CD4-positive, alpha-beta T cell treated with Interleukin-4 for 1 hour (primary cell): ENCODE results near the gene PI16.

Experiments used
- DNase-seq, 2 donors: peaks; one replicate each; pipeline ENCODE4 v3.0.0-alpha.2; 2020 to 2022

The PI16 gene, protein sequence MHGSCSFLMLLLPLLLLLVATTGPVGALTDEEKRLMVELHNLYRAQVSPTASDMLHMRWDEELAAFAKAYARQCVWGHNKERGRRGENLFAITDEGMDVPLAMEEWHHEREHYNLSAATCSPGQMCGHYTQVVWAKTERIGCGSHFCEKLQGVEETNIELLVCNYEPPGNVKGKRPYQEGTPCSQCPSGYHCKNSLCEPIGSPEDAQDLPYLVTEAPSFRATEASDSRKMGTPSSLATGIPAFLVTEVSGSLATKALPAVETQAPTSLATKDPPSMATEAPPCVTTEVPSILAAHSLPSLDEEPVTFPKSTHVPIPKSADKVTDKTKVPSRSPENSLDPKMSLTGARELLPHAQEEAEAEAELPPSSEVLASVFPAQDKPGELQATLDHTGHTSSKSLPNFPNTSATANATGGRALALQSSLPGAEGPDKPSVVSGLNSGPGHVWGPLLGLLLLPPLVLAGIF

DNA sequence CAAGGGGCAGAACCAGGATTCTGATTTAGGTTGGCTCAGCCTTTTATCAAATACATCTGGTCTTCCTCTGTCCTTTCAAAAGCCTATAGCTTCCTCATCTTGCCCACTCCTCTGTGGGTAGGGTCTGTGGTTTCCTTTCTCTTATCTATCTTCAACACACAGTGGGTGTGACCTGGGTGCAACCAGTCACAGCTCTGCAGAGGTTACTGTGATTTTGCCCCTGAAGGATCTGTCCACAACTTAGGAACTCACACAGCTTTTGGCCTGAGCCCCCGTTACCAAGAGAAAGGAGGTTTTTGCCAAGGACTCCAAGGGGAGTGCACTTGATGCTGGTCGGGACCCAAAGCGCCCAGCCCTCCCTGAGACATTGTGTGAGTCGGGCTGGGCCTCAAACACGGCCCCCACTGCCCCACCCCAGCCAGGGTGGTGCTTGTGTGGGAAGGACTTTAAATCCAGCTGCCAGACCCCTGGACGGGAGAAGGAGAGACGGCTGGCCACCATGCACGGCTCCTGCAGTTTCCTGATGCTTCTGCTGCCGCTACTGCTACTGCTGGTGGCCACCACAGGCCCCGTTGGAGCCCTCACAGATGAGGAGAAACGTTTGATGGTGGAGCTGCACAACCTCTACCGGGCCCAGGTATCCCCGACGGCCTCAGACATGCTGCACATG lies at the start of gene PI16:
TSS of gene PI16 (plus strand) at position 477 of the 670 bp plus-strand sequence. CDS start at position 500, 23 bp downstream.
- DNase-seq: peak in 1 of 2 donors; percentile 51

DNA sequence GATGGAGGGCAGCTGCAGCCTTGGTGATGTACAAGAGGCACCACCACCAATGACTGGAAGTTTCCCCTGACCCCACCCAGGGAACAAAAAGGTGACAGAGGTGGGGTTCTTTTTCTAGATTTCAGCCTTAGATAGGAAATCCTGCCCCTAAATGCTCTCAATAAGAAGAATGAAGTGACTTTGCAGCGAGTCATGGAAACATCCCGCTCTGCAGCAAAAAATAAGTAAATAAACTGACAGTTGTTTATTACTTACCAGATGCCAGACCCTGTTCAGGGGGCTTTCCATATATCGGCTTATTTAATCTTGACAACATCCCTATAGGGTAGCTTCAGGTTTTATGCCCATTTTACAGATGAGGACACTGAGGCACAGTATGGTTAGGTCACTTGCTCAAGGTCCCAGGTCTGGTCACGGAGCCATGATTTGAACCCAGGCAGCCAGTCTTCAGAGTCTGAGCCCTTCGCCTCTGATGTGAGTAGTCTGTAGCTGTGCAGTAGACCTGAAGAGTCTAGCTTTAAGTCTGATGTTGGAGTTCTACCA lies 49.6 kb upstream of the PI16 start:
- DNase-seq: no peak

DNA sequence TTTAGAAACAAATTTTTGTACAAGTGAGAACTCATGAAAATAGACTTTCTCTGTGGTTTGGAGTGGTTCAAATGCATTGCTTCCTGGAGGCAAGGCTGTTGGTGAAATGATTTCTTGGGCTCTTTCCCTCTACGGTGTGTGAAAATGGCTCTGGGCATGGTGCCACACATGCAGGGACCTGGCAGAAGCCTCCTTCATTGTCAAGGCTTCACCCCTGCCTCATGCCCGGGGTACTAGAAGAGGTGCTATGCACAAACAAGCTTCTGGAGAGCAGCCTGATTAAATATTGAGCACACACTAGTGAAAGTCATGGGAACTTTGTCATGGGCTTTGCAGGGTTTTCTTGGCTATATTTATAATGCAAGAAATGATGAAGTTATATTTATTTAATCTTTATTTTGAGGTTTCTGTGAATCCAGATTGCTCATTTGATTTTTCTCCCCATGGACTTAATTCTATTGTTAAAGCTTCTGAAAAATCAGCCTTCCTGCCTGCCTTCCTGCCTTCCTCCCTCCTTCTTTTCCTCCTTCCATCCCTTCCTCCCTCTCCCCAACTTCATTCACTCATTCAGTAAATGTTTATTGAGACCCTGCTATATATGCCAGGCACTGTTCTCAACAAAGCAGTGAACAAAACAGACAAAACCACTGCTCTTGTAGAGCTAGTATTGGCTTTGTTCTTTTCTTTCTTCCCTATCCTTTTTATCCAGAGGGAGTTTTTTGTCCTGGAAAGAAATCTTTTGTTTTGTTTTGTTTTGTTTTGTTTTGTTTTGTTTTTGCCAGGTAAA lies 47.8 kb upstream of the PI16 start:
- DNase-seq: no peak

DNA sequence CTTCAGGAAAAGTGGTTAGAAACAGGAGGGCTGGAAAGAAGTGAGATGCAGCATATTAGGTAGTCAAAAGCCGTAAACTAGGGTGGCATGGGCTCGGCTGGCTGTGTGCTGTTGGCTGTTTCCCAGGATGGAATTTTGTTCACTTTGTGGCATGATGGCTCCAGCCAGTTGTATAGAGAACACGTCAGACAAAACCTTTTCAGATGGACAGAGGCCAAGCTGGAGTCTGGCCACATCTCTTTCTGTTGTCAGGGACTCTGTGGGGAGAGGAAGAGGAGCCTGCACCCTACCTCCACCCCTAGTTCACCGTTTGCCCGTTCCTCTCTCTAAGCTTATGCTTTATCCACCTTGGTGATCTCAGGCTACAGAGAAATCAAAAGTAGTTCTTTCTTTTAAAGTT lies 46.8 kb upstream of the PI16 start:
- DNase-seq: no peak

DNA sequence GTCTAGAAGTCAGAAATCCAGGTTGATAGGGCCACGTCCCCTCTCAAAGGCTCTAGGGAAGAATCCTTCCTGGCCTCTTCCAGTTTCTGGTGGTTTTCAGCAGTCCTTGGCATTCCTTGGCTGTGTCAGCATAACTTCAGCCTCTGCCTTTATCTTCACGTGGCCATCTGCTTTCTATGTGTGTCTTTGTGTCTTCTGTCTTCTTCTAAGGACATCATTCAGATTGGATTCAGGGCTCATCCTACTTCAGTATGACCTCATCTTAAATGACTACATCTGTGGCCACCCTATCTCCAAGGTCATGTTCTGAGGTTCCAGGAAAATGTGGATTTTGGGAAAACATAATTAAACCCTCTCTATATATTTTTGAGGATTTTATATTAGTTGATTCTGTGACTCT lies 45.8 kb upstream of the PI16 start:
- DNase-seq: no peak

DNA sequence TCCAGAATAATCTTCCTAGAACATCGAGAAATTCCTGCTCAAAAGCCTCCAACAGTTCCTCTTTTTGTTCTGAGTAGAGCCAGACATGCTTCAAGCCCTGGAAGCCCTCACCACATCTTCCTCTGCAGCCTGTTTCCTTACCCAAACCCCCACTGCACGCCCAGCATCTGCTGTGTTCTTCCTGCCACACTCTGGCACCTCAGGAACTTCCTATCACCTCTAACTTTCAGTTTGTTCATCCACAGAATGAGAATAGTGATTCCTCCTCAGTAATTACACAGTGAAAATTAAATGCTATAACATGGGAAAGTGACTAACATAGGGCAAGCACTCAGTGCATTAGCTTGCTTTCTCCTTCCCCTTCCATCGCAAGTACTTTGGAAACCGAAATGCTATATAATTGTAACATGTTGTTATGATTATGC lies 42.5 kb upstream of the PI16 start:
- DNase-seq: peak in 1 of 2 donors; percentile 36

DNA sequence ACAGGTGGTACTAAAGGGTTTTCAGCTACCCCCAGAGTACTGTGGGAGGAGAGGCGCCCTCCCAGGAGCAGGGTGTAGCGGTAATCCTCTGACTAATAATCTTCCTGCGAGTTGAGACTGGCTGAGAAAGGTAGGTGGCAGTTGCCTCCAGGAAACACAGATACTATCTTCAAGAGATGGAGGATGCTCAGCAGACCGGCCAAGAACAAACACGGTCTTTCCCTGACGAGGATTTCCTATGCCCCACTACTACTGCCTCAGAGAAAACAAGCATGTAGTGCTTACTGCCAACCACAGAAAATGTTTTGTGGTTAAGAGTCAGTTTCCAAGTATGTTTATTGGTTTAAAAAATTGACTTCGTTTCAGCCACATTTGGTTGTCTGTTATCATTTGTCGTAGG lies 42.0 kb upstream of the PI16 start:
- peak; percentile 42 to 77 for DNase-seq

DNA sequence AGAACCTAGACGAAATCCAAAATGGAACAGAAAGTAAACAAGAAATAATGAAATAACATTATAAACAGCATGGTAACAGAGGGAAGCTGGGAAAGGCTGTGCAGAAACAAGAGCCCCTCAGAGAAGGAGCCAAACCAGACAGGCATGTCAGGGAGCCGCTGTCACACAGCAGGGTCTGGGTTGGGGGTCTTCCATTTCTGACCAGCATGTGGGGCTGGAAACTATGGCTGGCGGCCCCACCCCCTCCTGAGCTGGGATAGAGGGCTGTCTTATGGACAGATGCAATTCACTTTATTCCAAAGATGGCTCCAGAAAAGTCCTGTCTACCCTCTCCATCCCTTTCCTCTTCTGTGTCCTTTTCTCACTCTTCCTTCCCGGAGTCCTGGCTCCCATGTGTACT lies 41.5 kb upstream of the PI16 start:
- no peak for DNase-seq

DNA sequence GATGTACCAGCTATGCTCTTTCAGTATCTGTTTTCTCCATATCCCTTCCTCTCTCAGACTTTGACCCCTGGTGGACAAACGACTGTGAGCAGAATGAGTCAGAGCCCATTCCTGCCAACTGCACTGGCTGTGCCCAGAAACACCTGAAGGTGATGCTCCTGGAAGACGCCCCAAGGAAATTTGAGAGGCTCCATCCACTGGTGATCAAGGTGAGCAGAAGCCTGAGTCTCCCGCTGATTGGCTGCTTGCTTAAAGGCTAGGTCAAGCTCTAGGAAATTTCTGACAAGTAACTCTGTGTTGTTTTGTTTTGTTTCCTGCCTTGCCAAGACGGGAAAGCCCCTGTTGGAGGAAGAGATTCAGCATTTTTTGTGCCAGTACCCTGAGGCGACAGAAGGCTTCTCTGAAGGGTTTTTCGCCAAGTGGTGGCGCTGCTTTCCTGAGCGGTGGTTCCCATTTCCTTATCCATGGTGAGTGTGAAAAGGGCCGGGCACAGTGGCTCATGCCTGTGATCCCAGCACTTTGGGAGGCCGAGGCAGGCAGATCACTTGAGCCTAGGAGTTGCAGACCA lies 40.2 kb upstream of the PI16 start:
- DNase-seq: peak in 1 of 2 donors; percentile 58

DNA sequence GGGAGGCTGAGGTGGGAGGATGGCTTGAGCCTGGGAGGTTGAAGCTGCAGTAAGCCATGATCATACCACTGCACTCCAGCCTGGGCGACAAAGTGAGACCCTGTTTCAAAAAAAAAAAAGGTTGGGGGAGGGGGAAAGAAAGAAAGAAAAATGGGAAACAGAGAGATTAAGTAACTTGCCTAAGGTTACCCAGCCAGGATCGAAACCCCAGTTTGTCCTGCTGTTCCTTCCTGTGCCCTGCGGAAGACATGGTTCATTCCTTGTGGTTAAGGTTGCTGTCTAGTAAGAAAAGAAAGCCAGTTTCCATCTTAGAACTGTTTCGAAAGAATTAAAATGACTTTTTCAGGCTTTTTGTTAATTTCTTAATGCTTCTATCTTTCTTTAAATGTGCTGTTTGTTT lies 38.9 kb upstream of the PI16 start:
- no peak for DNase-seq

DNA sequence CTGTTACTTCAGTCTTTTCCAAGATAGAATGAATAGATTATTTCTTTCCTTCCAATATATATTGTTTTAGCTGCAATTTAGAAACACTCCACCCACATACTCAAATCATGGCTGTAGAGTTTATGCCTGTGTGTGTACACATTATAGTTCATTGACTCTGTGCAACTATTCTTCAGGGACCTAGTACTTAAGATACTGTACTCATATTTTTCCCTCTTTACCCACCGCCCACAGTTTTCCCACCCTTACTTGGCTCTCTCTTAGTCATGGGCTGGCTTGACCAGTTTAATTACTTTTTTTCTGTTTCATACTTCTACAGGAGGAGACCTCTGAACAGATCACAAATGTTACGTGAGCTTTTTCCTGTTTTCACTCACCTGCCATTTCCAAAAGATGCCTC lies 38.4 kb upstream of the PI16 start:
- no peak for DNase-seq

DNA sequence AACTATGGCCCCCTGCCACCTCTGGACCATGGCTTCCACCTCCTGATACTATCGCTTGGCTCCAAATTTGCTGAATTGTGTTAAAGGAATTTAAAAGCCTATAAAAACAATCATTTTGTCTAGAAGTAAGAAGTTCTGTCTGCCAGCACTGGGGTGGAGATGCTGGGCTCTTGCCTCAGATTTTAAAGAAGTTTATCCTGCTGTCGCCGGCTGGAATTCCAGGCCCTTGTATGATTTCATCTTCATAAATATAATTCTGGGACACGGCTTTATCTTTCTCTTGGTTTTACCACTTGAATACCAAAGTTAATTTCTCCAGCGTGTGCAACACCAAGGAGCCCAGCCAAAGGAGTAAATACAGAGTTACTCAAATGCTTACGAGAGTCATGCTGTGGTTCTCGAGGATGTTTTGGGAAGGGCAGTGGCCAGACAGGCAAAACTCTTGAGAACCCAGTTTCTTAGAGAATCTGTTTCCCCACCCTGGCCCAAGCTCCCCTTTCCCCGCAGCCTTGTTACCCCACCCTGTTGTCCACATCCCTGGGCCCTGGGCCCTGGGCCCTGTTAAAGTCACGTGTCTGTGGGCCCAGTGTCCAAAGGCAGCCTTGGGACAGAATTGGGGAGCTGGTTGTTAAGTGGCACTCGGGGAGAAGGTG lies 36.9 kb upstream of the PI16 start:
- no peak for DNase-seq

DNA sequence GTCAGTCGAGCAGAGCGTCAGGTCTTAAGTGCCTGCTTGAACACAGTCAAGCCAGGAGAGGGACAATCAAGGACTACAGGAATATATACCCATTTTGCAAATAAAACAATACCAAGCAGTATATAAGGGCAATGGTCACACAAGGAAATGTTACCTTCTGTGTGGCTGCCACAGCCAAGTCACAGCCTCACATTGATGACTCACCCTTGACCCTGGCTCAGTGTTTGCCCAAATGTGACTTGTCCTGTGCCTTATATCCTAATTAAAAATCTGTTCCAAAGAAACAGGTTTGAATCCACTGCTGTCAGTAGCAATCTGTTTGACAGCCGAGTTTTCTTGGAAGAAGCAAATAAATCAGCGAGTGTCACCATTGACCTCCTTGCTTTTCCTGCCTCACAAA lies 34.5 kb upstream of the PI16 start:
- no peak for DNase-seq

DNA sequence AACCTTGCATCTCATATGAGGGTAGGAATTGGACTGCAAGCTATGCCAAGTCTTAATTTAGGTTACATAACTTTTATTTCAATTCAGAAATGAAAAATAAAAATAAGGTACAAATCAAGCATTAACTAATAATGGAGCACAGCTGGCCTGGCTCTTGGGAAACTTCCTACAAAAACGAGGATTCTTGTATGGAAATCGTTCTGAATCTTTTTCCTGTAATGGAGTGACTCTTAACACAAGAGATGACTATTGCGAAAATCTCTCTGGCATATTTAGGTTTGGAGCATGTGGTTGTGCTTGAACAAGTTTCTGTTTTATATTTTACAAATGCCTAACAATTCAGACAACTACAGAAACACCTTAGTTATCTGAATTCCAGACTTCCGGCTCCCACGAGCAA lies 34.0 kb upstream of the PI16 start:
- DNase-seq: no peak

DNA sequence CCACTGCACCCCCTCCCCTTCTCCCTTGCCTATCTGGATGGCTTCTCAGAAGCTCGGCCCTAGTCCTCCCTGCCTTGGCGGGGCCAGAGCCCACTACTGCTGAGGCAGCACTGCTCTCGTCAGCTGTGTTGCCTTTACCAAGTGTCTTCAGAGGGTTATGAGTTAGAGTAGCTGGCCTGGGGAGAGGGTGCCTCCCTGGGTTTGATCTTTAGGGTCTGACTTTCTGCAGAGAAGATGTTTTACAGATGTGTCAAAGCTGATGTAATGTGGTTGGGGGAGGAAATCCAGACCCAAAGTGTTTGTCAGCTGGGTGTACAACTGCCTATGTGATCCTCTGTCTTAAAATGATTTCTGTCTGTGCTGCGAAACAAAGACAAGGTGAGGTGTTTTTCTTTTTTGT lies 30.4 kb upstream of the PI16 start:
- no peak for DNase-seq

DNA sequence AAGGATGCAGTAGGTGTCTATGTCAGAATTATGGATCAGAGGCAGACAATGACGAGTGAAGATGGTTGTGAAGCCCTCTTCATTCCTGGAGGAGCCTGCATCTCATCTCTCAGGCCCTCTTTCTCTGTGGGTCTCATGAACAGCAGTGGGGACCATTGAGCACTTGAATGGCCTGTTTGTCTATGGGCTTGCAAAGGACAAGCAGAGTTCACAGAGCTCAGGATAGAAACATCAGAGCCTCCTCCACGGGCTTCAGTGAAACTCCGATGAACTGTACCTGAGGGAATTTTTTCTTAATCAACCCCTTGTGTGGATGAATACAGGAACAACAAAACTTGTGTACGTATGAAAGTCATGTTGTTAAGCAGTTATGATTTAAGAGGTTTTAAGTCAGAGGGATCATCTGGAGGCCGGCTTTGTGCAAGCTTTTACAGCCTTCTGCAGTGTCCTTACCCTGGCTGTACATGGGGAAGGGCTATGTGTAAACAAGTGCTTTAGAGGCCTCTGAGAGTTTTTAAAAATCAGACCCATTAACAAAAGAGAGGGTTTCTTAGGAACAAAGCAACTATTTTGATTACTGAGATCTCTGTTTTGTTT lies 29.7 kb upstream of the PI16 start:
- no peak for DNase-seq

DNA sequence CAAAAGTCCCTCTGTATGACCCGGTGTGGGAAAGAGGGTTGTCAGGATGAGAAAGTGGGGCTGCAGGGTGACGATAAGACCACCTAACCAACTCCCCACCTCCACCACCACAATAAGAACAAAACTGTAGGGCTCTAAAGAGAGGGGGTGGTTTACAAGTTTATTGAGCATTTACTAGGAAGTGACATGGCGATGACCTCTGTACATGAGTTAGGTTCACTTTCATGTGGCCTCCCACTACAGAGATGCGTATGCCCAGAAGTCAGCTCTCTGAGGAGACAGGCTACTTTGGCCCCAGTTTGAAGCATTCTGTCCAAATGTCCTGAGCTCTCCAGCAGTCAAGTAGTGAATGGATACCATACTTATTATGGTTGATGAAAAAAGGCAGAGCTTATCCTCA lies 28.7 kb upstream of the PI16 start:
- no peak for DNase-seq

DNA sequence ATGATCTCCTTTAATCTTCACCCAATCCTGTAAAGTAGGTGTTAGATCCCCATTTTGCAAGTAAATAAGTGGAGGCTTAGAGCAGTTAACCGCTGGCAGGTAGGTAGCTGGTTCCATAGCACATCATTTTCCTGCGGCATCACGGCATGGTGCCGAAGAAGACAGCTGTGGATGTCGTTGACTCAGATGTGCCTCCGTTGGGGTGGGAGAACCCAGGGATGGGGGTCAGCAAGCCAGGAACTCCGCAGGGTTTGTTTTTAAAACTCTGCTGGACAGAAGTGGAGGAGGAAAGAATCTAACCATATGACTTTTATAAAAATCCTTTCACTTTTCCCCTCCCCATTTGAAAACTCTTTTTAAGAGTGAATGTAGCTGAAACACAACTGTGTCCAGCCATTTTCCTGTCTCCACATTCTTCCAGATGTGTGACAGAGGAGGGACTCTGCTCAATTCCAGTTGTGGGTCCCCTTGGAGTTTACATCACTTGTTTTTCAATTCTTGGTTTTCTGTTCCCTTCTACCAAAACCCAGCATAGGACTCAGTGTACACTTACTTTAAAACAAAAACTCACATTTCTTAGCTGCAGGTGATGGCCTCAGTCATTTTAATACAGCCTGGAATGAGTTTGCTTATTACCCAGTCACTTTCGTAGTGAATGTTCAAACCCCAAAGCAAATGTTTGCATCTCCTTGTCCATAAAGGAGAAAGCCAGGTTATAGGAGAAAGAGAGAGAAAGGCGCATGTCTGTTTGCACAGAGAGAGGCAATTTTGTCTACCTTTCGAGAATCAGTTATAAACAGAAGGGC lies 27.6 kb upstream of the PI16 start:
- DNase-seq: no peak

DNA sequence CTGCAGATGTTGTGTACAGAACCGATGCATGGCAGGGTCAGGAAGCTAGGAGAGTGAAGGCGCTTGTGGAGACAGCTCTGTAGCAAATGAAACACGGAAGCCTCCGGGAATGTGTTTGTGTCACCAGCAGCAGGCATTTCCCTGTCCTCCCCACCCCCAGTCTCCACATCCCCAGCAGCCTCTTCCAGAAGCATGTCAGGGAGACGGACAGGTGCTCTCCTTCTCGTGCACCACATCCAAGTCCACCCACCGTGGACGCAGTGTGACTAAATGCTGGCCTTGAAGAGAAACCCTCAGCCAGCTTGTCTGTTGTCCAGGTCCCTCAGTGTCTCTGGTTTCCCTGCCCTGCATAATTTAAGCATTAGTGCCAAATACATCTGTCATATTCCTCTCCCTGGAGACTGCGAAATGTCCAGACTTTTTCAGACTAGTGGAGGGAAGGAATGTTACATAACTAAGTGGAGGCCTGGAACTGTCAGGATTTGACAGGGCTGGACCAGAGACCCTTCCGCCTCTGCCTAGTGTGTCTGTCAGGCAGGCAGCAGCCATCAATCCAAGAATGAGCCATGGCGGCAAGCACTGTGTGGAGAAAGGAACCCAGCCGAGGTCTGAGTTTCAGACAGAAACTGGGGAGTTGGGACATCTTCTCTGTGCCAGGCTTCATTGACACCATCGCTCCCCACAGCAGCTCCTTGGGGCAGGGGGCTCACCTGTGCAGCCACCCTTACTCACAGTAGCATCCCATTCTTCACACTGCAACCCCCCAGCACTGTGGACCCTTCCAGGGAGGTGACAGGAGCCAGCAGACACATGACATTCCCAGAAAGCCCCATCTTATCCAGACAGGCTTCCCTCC lies 26.6 kb upstream of the PI16 start:
- no peak for DNase-seq

DNA sequence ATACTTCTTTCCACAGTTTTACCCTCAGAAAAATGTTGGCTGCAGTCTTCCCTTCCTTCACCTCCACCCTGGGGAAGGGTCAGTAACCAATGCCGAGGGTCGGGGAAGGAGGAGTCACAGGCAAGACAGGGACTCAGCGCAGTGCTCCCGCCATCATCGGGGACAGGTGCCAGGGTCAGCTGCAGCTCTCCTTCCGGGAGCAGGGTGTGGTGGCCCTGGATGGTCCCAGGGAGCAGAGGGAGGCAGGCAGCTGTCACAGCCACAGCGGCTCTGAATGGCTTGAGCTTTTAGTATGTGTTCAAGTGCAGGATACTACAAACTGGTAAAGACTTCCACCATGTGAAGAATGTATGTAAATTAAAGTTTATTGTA lies 26.0 kb upstream of the PI16 start:
- DNase-seq: no peak
